ENCODE measurements around the gene SART1.
A peak's percentile ranks its signal among the peaks of the same experiment; 100 is the strongest.

SART1 gene

GRCh38 chr11:65961267-65962140 lies at the start of gene SART1:
TSS of gene SART1 (plus strand) at chr11:65961734. CDS start at chr11:65961781, 47 bp downstream.
- H3K9me3 Mint-ChIP-seq, result no peaks in the 10 kb centered on the region
- peak within 1 kb of the TSS; percentile 98 for H3K4me3 Mint-ChIP-seq
- peak; percentile 89 for ATAC-seq (ENCODE audit: low read depth)
- H3K27me3 Mint-ChIP-seq, result no peaks in the 10 kb centered on the region
- H3K27ac Mint-ChIP-seq, result peak within 1 kb of the TSS; percentile 96
- H3K4me1 Mint-ChIP-seq, result peaks cover 33% of the 10 kb centered on the region
- peak; percentile 78 to 88 for DNase-seq (ENCODE audit: low spot score in 2 of 2)
- H3K36me3 Mint-ChIP-seq, result peaks cover 23% of the 10 kb centered on the region

GRCh38 chr11:65912845-65913244 lies 48.7 kb upstream of the SART1 start:
- no peak for ATAC-seq (ENCODE audit: low read depth)
- H3K27ac Mint-ChIP-seq, result no peak overlapping the region
- H3K36me3 Mint-ChIP-seq, result peaks cover 4% of the 10 kb centered on the region
- no peaks in the 10 kb centered on the region for H3K9me3 Mint-ChIP-seq
- peaks cover 12% of the 10 kb centered on the region for H3K27me3 Mint-ChIP-seq
- no peak overlapping the region for H3K4me3 Mint-ChIP-seq
- DNase-seq (ENCODE audit: low spot score in 2 of 2), result no peak
- peaks cover 25% of the 10 kb centered on the region for H3K4me1 Mint-ChIP-seq

- peaks cover 3% of the 10 kb centered on the region for H3K27me3 Mint-ChIP-seq
- DNase-seq (ENCODE audit: low spot score in 2 of 2) (no peak), ATAC-seq (ENCODE audit: low read depth) (no peak)
- H3K9me3 Mint-ChIP-seq, result no peaks in the 10 kb centered on the region
- H3K4me1 Mint-ChIP-seq, result peaks cover 25% of the 10 kb centered on the region
- H3K4me3 Mint-ChIP-seq, result no peak overlapping the region
- H3K36me3 Mint-ChIP-seq, result peaks cover 4% of the 10 kb centered on the region
- no peak overlapping the region for H3K27ac Mint-ChIP-seq
Observed at GRCh38 chr11:65915101-65915820, 46.3 kb upstream of the SART1 start.

GRCh38 chr11:65915821-65916251 lies 45.7 kb upstream of the SART1 start:
- H3K27ac Mint-ChIP-seq, result no peak overlapping the region
- H3K36me3 Mint-ChIP-seq, result peaks cover 4% of the 10 kb centered on the region
- no peaks in the 10 kb centered on the region for H3K9me3 Mint-ChIP-seq
- ATAC-seq (ENCODE audit: low read depth), result no peak
- H3K4me3 Mint-ChIP-seq, result no peak overlapping the region
- peaks cover 3% of the 10 kb centered on the region for H3K27me3 Mint-ChIP-seq
- H3K4me1 Mint-ChIP-seq, result peaks cover 25% of the 10 kb centered on the region
- no peak for DNase-seq (ENCODE audit: low spot score in 2 of 2)

GRCh38 chr11:65916391-65916790 lies 45.1 kb upstream of the SART1 start:
- Mint-ChIP-seq H3K27me3 (peaks cover 3% of the 10 kb centered on the region), H3K36me3 (peaks cover 4% of the 10 kb centered on the region), H3K9me3 (no peaks in the 10 kb centered on the region), H3K27ac (no peak overlapping the region), H3K4me3 (peak overlapping the region; percentile 86), H3K4me1 (peaks cover 25% of the 10 kb centered on the region)
- ATAC-seq (ENCODE audit: low read depth) (no peak), DNase-seq (ENCODE audit: low spot score in 2 of 2) (no peak)

- Mint-ChIP-seq H3K36me3 (peaks cover 5% of the 10 kb centered on the region), H3K27ac (no peak overlapping the region), H3K4me1 (peaks cover 23% of the 10 kb centered on the region), H3K9me3 (no peaks in the 10 kb centered on the region), H3K27me3 (no peaks in the 10 kb centered on the region), H3K4me3 (peak overlapping the region; percentile 86)
- ATAC-seq (ENCODE audit: low read depth) (no peak), DNase-seq (ENCODE audit: low spot score in 2 of 2) (no peak)
Observed at GRCh38 chr11:65917077-65917433, 44.5 kb upstream of the SART1 start.

GRCh38 chr11:65917434-65918210 lies 43.9 kb upstream of the SART1 start:
- no peak for ATAC-seq (ENCODE audit: low read depth)
- Mint-ChIP-seq H3K27me3 (no peaks in the 10 kb centered on the region), H3K4me1 (peaks cover 24% of the 10 kb centered on the region), H3K36me3 (peaks cover 8% of the 10 kb centered on the region), H3K9me3 (no peaks in the 10 kb centered on the region), H3K4me3 (peak overlapping the region; percentile 86), H3K27ac (no peak overlapping the region)
- no peak for DNase-seq (ENCODE audit: low spot score in 2 of 2)

- Mint-ChIP-seq H3K36me3 (peaks cover 11% of the 10 kb centered on the region), H3K4me1 (peaks cover 24% of the 10 kb centered on the region), H3K4me3 (peak within 1 kb of the TSS; percentile 96), H3K27ac (peak within 1 kb of the TSS; percentile 86), H3K9me3 (no peaks in the 10 kb centered on the region), H3K27me3 (no peaks in the 10 kb centered on the region)
- peak; percentile 70 for ATAC-seq (ENCODE audit: low read depth)
- no peak for DNase-seq (ENCODE audit: low spot score in 2 of 2)
Observed at GRCh38 chr11:65918211-65919140, 43.1 kb upstream of the SART1 start, which contains the start of gene C11orf68. TSS of gene C11orf68 (minus strand) at chr11:65919062. CDS start at chr11:65919031, 31 bp downstream.

- Mint-ChIP-seq H3K9me3 (no peaks in the 10 kb centered on the region), H3K36me3 (peaks cover 11% of the 10 kb centered on the region), H3K27me3 (no peaks in the 10 kb centered on the region), H3K4me1 (peaks cover 24% of the 10 kb centered on the region), H3K27ac (peak within 1 kb of the TSS; percentile 86), H3K4me3 (peak within 1 kb of the TSS; percentile 96)
- ATAC-seq (ENCODE audit: low read depth) (peak; percentile 87), DNase-seq (ENCODE audit: low spot score in 2 of 2) (peak; percentile 93 to 96)
Observed at GRCh38 chr11:65919141-65919572, 42.4 kb upstream of the SART1 start, which contains the start of gene DRAP1. TSS of gene DRAP1 (plus strand) at chr11:65919426. CDS start at chr11:65919502, 76 bp downstream.

GRCh38 chr11:65919573-65920371 lies 41.8 kb upstream of the SART1 start:
- H3K4me1 Mint-ChIP-seq, result peaks cover 22% of the 10 kb centered on the region
- H3K27me3 Mint-ChIP-seq, result no peaks in the 10 kb centered on the region
- peak; percentile 41 for ATAC-seq (ENCODE audit: low read depth)
- H3K36me3 Mint-ChIP-seq, result peaks cover 12% of the 10 kb centered on the region
- peak overlapping the region; percentile 73 for H3K27ac Mint-ChIP-seq
- H3K4me3 Mint-ChIP-seq, result peak overlapping the region; percentile 96
- no peaks in the 10 kb centered on the region for H3K9me3 Mint-ChIP-seq
- peak in 1 of 2 donors; percentile 49 for DNase-seq (ENCODE audit: low spot score in 2 of 2)

- Mint-ChIP-seq H3K9me3 (no peaks in the 10 kb centered on the region), H3K27ac (no peak overlapping the region), H3K36me3 (peaks cover 12% of the 10 kb centered on the region), H3K27me3 (no peaks in the 10 kb centered on the region), H3K4me3 (peak overlapping the region; percentile 96), H3K4me1 (peaks cover 16% of the 10 kb centered on the region)
- ATAC-seq (ENCODE audit: low read depth), result no peak
- DNase-seq (ENCODE audit: low spot score in 2 of 2), result no peak
Observed at GRCh38 chr11:65920372-65920802, 41.1 kb upstream of the SART1 start.

- H3K27me3 Mint-ChIP-seq, result no peaks in the 10 kb centered on the region
- peaks cover 12% of the 10 kb centered on the region for H3K36me3 Mint-ChIP-seq
- peaks cover 15% of the 10 kb centered on the region for H3K4me1 Mint-ChIP-seq
- DNase-seq (ENCODE audit: low spot score in 2 of 2) (no peak), ATAC-seq (ENCODE audit: low read depth) (no peak)
- no peak overlapping the region for H3K27ac Mint-ChIP-seq
- H3K4me3 Mint-ChIP-seq, result peak overlapping the region; percentile 41
- no peaks in the 10 kb centered on the region for H3K9me3 Mint-ChIP-seq
Observed at GRCh38 chr11:65921033-65921555, 40.4 kb upstream of the SART1 start.

Measured in memory B cell (primary cell).